ENCODE results near the gene CD2. TPM values are rescaled to one million over a fixed set of nuclear protein-coding genes. Genes with fewer than 3 reads are reported as not detected.

The CD2 gene
- total RNA-seq, 2 experiments from 2014 or later = not detected

- no TSS peak for BruUV-seq (replicated peaks)
- H3K9me3 ChIP-seq (ENCODE audit: low read length) = 0 out of 2 replicates have a peak, but pooled peaks cover 3% of the 10 kb centered on the region
- peaks cover 21% of the 10 kb centered on the region for H3K4me1 ChIP-seq (ENCODE audit: insufficient read depth, low read length, poor library complexity, severe bottlenecking)
- H3K36me3 ChIP-seq (ENCODE audit: insufficient read depth, low read length) = no peaks in the 10 kb centered on the region
- no peak overlapping the region for H3K4me3 ChIP-seq (ENCODE audit: low read depth, low read length, poor library complexity, severe bottlenecking)
- H4K20me1 ChIP-seq (ENCODE audit: insufficient read depth, low read length) = no peaks in the 10 kb centered on the region
- H3K27ac ChIP-seq (ENCODE audit: low read depth, low read length, poor library complexity, severe bottlenecking) = no peak overlapping the region
- intact Hi-C loops (cut with micrococcal nuclease; ENCODE audit: unreplicated experiment) = no loop called here
- H3K4me2 ChIP-seq (ENCODE audit: low read length) = no peak overlapping the region
- CTCF ChIA-PET (ENCODE audit: unreplicated experiment) = no interaction called here
- H2AFZ ChIP-seq (ENCODE audit: low read length) = no peak overlapping the region
- H3K79me2 ChIP-seq (ENCODE audit: insufficient read depth, low read depth, low read length) = no peaks in the 10 kb centered on the region
- POLR2A ChIA-PET = no interaction called here
- H3K9me2 ChIP-seq (ENCODE audit: insufficient read depth, low read length) = no peaks in the 10 kb centered on the region
- no peak for TF ChIP-seq CTCF (conservative IDR thresholded peaks at IDR 0.05; ENCODE audit: low read length)
- no peak for DNase-seq (ENCODE audit: low spot score)
These were observed 40.8 kb upstream of the CD2 start for GRCh38 chr1:116713474-116713873.

GRCh38 chr1:116716391-116716790 is 37.8 kb upstream of the CD2 start:
- ChIA-PET CTCF (ENCODE audit: unreplicated experiment) (no interaction called here), POLR2A (no interaction called here)
- peak overlapping the region; percentile 20; the same call in 1 of the 2 replicates for H2AFZ ChIP-seq (ENCODE audit: low read length)
- H3K4me2 ChIP-seq (ENCODE audit: low read length) = peak overlapping the region; percentile 38
- H3K9me2 ChIP-seq (ENCODE audit: insufficient read depth, low read length) = no peaks in the 10 kb centered on the region
- H3K4me3 ChIP-seq (ENCODE audit: low read depth, low read length, poor library complexity, severe bottlenecking) = peak overlapping the region; percentile 4
- intact Hi-C loops (cut with micrococcal nuclease; ENCODE audit: unreplicated experiment) = no loop called here
- H3K79me2 ChIP-seq (ENCODE audit: insufficient read depth, low read depth, low read length) = no peaks in the 10 kb centered on the region
- peak overlapping the region; percentile 51 for H3K27ac ChIP-seq (ENCODE audit: low read depth, low read length, poor library complexity, severe bottlenecking)
- H3K9me3 ChIP-seq (ENCODE audit: low read length) = 0 out of 2 replicates have a peak, but pooled peaks cover 3% of the 10 kb centered on the region
- TF ChIP-seq EZH2phosphoT487 (IDR thresholded peaks at IDR 0.05; ENCODE audit: borderline replicate concordance, low read depth, low read length) (no peak), CTCF (conservative IDR thresholded peaks at IDR 0.05; ENCODE audit: low read length) (no peak)
- DNase-seq (ENCODE audit: low spot score) = peak; percentile 63
- H3K4me1 ChIP-seq (ENCODE audit: insufficient read depth, low read length, poor library complexity, severe bottlenecking) = peaks cover 21% of the 10 kb centered on the region
- no TSS peak for BruUV-seq (replicated peaks)
- H3K36me3 ChIP-seq (ENCODE audit: insufficient read depth, low read length) = no peaks in the 10 kb centered on the region
- H4K20me1 ChIP-seq (ENCODE audit: insufficient read depth, low read length) = no peaks in the 10 kb centered on the region

- POLR2A ChIA-PET = interaction anchor here (0.6 kb wide), 1 partner anchor 15 kb away, joined by 3 read pairs; no protein-coding TSS in a partner anchor
These were observed 36.9 kb upstream of the CD2 start for GRCh38 chr1:116717318-116717717.

More at GRCh38 chr1:116717318-116717717, 36.9 kb upstream of the CD2 start:
- DNase-seq (ENCODE audit: low spot score) = no peak
- Histone ChIP-seq H3K4me3 (ENCODE audit: low read depth, low read length, poor library complexity, severe bottlenecking) (no peak overlapping the region), H2AFZ (ENCODE audit: low read length) (no peak overlapping the region), H3K9me3 (ENCODE audit: low read length) (0 out of 2 replicates have a peak, but pooled peaks cover 3% of the 10 kb centered on the region), H3K9me2 (ENCODE audit: insufficient read depth, low read length) (no peaks in the 10 kb centered on the region), H3K79me2 (ENCODE audit: insufficient read depth, low read depth, low read length) (no peaks in the 10 kb centered on the region), H3K27ac (ENCODE audit: low read depth, low read length, poor library complexity, severe bottlenecking) (peak overlapping the region; percentile 51), H3K36me3 (ENCODE audit: insufficient read depth, low read length) (no peaks in the 10 kb centered on the region), H3K4me2 (ENCODE audit: low read length) (no peak overlapping the region), H3K4me1 (ENCODE audit: insufficient read depth, low read length, poor library complexity, severe bottlenecking) (peaks cover 21% of the 10 kb centered on the region), H4K20me1 (ENCODE audit: insufficient read depth, low read length) (no peaks in the 10 kb centered on the region)
- CTCF ChIA-PET (ENCODE audit: unreplicated experiment) = no interaction called here
- TF ChIP-seq CTCF (conservative IDR thresholded peaks at IDR 0.05; ENCODE audit: low read length) (no peak), EZH2phosphoT487 (IDR thresholded peaks at IDR 0.05; ENCODE audit: borderline replicate concordance, low read depth, low read length) (no peak)
- intact Hi-C loops (cut with micrococcal nuclease; ENCODE audit: unreplicated experiment) = no loop called here
- no TSS peak for BruUV-seq (replicated peaks)
